ENCODE results near the gene AGBL4.

AGBL4 gene

DNA sequence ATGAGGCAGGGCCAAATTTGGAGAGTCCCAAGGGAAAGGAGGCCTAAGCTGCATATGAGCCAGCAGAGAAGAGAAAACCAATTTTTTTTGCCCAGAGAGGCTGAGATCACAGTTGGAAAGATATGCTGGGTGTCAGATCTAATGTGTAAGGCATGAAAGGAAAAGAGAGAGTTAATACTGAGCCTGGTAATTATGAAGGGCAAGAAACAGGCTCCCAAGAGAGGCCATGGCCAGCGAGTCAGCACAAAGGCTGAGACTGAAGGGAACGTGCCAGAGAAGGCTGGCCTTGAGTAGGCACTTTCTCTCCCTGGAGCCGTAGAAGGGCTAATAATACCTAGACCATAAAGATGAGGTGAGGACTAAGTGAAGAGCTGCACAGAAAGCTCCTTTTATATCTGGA lies 1215.3 kb downstream of the AGBL4 start:
- DNase-seq (ENCODE audit: low read depth in 1 of 2, low spot score in 1 of 2) = no peak
- in situ Hi-C loops (cut with HindIII; ENCODE audit: low pct_unique_long_range_greater_than_20kb, low sequenced_read_pairs) = no loop called here
- TF ChIP-seq JUND (IDR thresholded peaks at IDR 0.05; ENCODE audit: low read depth) = no peak

DNA sequence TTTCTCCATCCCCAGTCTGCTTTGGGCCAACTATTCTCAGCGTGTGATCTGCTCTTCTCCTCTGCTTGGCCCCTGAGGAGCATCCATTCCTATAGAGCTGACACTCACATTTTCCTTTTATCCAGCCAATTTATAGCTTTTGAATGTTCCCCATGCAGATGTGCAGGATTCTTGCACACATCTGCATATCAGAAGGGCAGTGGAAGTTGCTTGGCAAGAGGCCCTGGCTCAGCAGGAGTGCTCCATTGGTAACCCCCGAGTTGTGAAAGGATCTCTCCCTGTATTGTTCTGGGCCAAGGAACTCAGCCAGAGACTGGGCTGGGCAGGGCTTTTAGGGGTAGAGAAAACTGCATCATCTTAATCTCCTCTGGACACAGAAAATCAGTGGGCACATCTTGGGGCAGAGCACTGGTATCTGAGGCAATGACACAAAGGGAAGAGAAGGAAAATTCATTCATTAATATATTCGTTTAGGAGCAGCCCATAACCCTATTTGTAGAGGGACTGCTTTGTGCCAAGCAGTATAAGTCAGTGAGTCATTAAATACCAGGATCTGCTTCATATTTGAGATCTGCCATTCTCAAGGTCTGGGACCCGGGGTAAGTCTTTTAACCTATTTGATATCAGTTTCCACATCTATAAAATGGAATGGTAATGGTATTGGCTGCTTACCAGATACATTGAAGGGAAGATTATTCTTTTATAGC lies 1216.0 kb downstream of the AGBL4 start:
- no peak for TF ChIP-seq JUND (IDR thresholded peaks at IDR 0.05; ENCODE audit: low read depth)
- in situ Hi-C loops (cut with HindIII; ENCODE audit: low pct_unique_long_range_greater_than_20kb, low sequenced_read_pairs) = no loop called here
- no peak for DNase-seq (ENCODE audit: low read depth in 1 of 2, low spot score in 1 of 2)

GRCh38 chr1:48803474-48803873 lies 1220.3 kb downstream of the AGBL4 start:
- no peak for TF ChIP-seq JUND (IDR thresholded peaks at IDR 0.05; ENCODE audit: low read depth)
- no peak for DNase-seq (ENCODE audit: low read depth in 1 of 2, low spot score in 1 of 2)
- in situ Hi-C loops (cut with HindIII; ENCODE audit: low pct_unique_long_range_greater_than_20kb, low sequenced_read_pairs) = no loop called here

DNA sequence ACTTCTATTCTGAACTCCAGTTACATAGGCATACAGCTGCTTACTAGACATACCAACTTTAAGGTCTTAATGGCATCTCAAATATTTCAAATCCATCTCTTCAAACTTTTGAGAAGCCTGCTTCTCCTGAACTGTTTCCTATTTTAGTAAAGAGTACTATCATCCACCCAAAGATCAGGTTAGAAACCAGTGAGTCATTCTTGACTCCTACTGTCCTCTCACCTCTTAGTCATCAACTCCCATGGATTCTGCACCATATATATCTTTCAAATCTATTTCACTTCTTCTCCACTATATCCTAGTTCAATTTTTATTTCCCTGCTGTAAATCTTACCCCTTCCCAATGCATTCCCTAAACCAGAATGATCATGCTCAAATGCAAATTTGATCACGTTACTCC lies 1228.9 kb downstream of the AGBL4 start:
- no peak for TF ChIP-seq JUND (IDR thresholded peaks at IDR 0.05; ENCODE audit: low read depth)
- DNase-seq (ENCODE audit: low read depth in 1 of 2, low spot score in 1 of 2) = no peak
- in situ Hi-C loops (cut with HindIII; ENCODE audit: low pct_unique_long_range_greater_than_20kb, low sequenced_read_pairs) = no loop called here

DNA sequence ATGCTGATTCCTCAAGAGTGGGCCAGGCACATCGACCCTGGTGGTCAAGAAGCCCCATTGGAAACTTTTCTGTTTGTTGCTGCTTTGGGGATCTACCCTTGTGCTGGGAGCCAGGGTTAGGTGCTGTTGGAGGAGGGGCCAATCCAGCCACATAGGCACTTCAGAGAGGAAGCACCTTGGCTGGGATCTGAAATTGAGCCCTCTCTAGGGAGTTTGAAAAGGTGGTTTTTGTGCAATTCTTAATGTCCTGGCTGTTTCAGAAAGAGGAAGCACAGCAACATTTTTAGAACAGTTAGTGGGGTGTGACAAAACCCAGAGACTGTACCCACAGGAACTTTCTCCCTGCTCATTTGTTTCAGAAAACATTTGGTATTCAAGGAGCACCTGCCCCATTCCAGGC lies 1229.9 kb downstream of the AGBL4 start:
- no peak for DNase-seq (ENCODE audit: low read depth in 1 of 2, low spot score in 1 of 2)
- in situ Hi-C loops (cut with HindIII; ENCODE audit: low pct_unique_long_range_greater_than_20kb, low sequenced_read_pairs) = no loop called here
- TF ChIP-seq JUND (IDR thresholded peaks at IDR 0.05; ENCODE audit: low read depth) = no peak

DNA sequence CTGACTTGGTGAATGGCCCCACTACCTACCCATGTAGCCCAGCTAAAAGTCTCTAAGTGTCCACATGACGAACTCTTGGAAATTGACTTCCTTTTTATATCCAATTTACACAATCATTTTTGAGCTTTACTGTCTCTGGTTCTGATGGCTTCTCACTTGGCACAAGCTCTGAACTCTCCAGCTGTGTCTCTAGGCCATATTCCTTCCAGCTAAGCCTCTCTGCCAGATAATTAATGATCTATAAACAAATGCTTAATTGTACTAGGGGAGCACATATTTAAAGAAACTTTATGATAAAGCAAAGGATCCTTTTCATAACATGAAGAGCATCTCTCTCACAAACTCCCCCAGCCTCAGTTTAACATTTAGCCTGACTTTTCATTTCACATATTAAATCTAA lies 1230.8 kb downstream of the AGBL4 start:
- TF ChIP-seq JUND (IDR thresholded peaks at IDR 0.05; ENCODE audit: low read depth) = no peak
- in situ Hi-C loops (cut with HindIII; ENCODE audit: low pct_unique_long_range_greater_than_20kb, low sequenced_read_pairs) = no loop called here
- no peak for DNase-seq (ENCODE audit: low read depth in 1 of 2, low spot score in 1 of 2)

DNA sequence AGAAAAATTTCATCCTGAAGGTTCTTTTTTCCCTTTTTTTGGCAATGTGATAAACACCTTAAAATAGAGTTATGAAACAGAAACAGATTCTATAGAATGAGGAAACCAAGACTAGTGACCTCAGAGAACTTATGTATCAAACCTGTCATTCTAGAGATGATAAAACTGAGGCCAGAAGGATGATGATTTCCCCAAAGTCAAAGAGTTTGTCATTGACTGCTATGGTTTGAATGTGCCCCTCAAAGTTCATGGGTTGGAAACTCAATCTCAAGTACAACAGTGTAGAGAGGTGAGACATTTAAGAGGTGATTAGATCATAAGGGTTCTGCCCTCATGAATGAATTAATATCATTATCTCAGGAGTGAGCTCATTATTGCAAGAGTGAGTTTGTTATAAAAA lies 1233.4 kb downstream of the AGBL4 start:
- in situ Hi-C loops (cut with HindIII; ENCODE audit: low pct_unique_long_range_greater_than_20kb, low sequenced_read_pairs) = no loop called here

GRCh38 chr1:48789903-48790302 lies 1233.9 kb downstream of the AGBL4 start:
- TF ChIP-seq JUND (IDR thresholded peaks at IDR 0.05; ENCODE audit: low read depth) = no peak
- DNase-seq (ENCODE audit: low read depth in 1 of 2, low spot score in 1 of 2) = no peak
- in situ Hi-C loops (cut with HindIII; ENCODE audit: low pct_unique_long_range_greater_than_20kb, low sequenced_read_pairs) = no loop called here

More for the DNA sequence above, 1233.4 kb downstream of the AGBL4 start:
- DNase-seq (ENCODE audit: low read depth in 1 of 2, low spot score in 1 of 2) = no peak
- TF ChIP-seq JUND (IDR thresholded peaks at IDR 0.05; ENCODE audit: low read depth) = no peak

GRCh38 chr1:48785869-48786268 lies 1237.9 kb downstream of the AGBL4 start:
- in situ Hi-C loops (cut with HindIII; ENCODE audit: low pct_unique_long_range_greater_than_20kb, low sequenced_read_pairs) = no loop called here
- TF ChIP-seq JUND (IDR thresholded peaks at IDR 0.05; ENCODE audit: low read depth) = no peak
- no peak for DNase-seq (ENCODE audit: low read depth in 1 of 2, low spot score in 1 of 2)

GRCh38 chr1:48784301-48784700 lies 1239.5 kb downstream of the AGBL4 start:
- TF ChIP-seq JUND (IDR thresholded peaks at IDR 0.05; ENCODE audit: low read depth) = no peak
- in situ Hi-C loops (cut with HindIII; ENCODE audit: low pct_unique_long_range_greater_than_20kb, low sequenced_read_pairs) = no loop called here

DNA sequence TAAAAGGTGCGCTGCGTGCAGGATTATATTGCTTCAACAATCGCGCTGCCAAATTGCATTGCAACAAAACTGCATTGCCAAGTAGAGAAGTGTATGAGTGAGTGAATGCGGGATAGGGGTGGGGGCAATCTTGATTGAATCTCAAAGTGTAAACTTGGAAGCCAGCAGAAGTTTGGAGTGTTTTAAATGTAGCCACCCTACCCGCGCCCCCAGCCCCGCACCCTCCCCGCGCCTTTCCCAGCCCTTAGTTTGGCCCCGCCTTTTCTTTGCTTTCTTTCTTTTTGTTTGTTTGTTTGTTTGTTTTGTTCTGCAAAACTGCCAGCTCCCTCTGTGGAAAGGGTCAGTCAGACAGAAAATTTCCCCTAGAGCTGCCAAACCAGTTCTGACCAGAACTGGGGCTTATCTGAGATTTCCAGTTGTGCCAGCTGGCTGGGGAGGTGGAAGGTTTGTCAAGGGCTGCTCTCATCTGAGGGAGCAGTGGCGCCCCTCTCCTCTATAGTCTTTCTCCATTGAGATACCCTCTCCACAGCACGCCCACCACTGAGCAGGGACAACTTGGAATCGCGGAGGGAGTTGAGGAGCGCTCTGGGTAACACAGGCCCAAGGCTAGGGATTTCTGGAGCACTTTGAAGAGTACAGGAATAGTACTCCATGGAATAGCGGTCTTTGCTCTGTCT lies 1246.4 kb downstream of the AGBL4 start:
- no peak for DNase-seq (ENCODE audit: low read depth in 1 of 2, low spot score in 1 of 2)
- no peak for TF ChIP-seq JUND (IDR thresholded peaks at IDR 0.05; ENCODE audit: low read depth)
- in situ Hi-C loops (cut with HindIII; ENCODE audit: low pct_unique_long_range_greater_than_20kb, low sequenced_read_pairs) = no loop called here

More at GRCh38 chr1:48784301-48784700, 1239.5 kb downstream of the AGBL4 start:
- no peak for DNase-seq (ENCODE audit: low read depth in 1 of 2, low spot score in 1 of 2)

GRCh38 chr1:48776393-48777218 lies 1247.1 kb downstream of the AGBL4 start, which contains the start of gene BEND5:
BEND5 (minus strand) TSS chr1:48776891; CDS start chr1:48776831, 60 bp downstream.
- in situ Hi-C loops (cut with HindIII; ENCODE audit: low pct_unique_long_range_greater_than_20kb, low sequenced_read_pairs) = no loop called here
- no peak for TF ChIP-seq JUND (IDR thresholded peaks at IDR 0.05; ENCODE audit: low read depth)
- no peak for DNase-seq (ENCODE audit: low read depth in 1 of 2, low spot score in 1 of 2)

Measured in T47D (cell line).